ENCODE results near the gene ASTN2.
"Not testable (repeated sequence)": the region's sequence is repeated elsewhere in the genome, so short reads cannot be mapped to it uniquely, and the experiment has no call there.

DNA sequence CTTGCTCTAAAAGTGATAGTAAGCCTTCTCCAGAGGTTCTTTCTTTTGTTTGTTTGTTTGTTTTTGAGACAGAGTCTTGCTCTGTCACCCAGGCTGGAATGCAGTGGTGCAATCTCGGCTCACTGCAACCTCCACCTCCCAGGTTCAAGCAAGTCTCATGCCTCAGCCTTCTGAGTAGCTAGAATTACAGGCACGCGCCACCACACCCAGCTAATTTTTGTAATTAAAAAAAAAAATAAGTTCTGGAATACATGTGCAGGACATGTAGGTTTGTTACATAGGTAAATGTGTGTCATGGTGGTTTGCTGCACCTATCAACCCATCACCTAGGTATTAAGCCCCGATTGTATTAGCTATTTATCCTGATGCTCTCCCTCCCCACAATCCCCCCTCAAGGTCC is 526.4 kb downstream of the ASTN2 start:
- not testable (repeated sequence) for TF ChIP-seq POLR2A, CTCF (IDR thresholded peaks at IDR 0.05)

Measured in thyroid gland (tissue), 4 donors.